Subcutaneous abdominal adipose tissue (tissue), 5 donors: ENCODE measurements around the gene LARGE1.

Source experiments
- H3K27ac ChIP-seq: one replicate; pipeline ENCODE4 v1.7.0; 2013; ENCODE audit warnings: low read depth, mild to moderate bottlenecking, inconsistent platforms, low read length, moderate library complexity
- H3K27me3 ChIP-seq, 5 donors: one replicate each; pipeline ENCODE4 v1.7.0; 2013; ENCODE audit warnings: low read length in 5 of 5, inconsistent platforms in 1 of 5; ENCODE audit not compliant: control insufficient read depth in 5 of 5, insufficient read depth in 4 of 5
- H3K36me3 ChIP-seq, 5 donors: one replicate each; pipeline ENCODE4 v1.7.0; 2013; ENCODE audit warnings: low read length in 5 of 5; ENCODE audit not compliant: control insufficient read depth in 5 of 5, insufficient read depth in 5 of 5
- H3K4me1 ChIP-seq, 5 donors: one replicate each; pipeline ENCODE4 v1.7.0; 2013; ENCODE audit warnings: low read length in 5 of 5, mild to moderate bottlenecking in 3 of 5, moderate library complexity in 1 of 5; ENCODE audit not compliant: control insufficient read depth in 5 of 5, insufficient read depth in 5 of 5
- H3K4me3 ChIP-seq, 5 donors: one replicate each; pipeline ENCODE4 v1.7.0; 2013; ENCODE audit warnings: low read length in 5 of 5, low read depth in 1 of 5
- H3K9ac ChIP-seq, 5 donors: one replicate each; pipeline ENCODE4 v1.7.0; 2013; ENCODE audit warnings: low read length in 5 of 5, mild to moderate bottlenecking in 4 of 5, moderate library complexity in 3 of 5
- H3K9me3 ChIP-seq, 5 donors: one replicate each; pipeline ENCODE4 v1.7.0; 2013; ENCODE audit warnings: low read length in 5 of 5; ENCODE audit not compliant: control insufficient read depth in 5 of 5
- donor health status: healthy.
- donor health status: healthy.
- donor health status: healthy.
- donor health status: healthy.
- donor health status: healthy.

The LARGE1 gene

DNA sequence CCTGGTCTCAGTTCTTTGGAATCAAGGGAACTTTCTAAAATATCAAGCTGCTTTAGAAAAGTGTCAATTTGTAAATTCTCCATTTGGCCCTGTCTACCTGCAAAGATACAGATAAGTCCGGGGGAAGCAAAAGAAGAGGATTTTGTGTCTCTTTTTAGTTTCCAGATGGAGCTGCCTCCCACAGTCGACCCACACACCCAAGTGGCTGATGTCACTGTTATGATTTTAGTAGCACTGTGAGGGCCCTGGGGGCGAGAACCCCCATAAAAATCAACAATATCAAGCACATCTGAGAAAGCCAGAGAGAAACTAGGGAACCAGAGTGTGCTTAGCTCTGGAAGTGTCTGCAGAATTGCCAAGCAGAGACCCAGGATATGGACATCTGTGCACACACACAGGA is 212.7 kb downstream of the LARGE1 start:
- peaks cover 0 to 15% (median 4%) of the 10 kb centered on the region in 5 donors for H3K9me3 ChIP-seq
- no peak overlapping the region for H3K27ac ChIP-seq
- H3K4me1 ChIP-seq = peaks cover 0 to 3% (median 0%) of the 10 kb centered on the region in 5 donors
- no peaks in the 10 kb centered on the region for H3K27me3 ChIP-seq
- H3K4me3 ChIP-seq = no peak overlapping the region
- H3K36me3 ChIP-seq = no peaks in the 10 kb centered on the region
- no peak overlapping the region for H3K9ac ChIP-seq

DNA sequence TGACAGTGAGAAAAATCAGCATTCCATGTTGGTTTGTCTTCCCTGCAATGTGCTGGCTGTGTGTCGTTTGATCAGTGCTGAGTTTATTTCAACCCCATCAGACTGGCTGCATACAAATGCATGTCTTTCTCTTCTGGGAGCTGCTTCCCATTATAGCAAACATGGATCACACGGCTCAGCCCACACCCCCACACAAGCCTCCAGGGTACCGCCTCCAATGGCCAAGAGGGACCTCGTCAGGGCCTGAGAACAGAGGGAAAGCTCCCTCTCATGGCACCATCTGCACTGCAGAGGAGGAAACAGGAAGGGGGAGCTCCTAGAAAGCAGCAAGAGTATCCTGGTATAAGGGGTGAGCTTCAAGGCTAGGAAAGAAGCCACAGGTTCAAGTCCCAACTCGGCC is 214.2 kb downstream of the LARGE1 start:
- Histone ChIP-seq H3K27ac (no peak overlapping the region), H3K27me3 (no peaks in the 10 kb centered on the region), H3K4me3 (no peak overlapping the region), H3K36me3 (no peaks in the 10 kb centered on the region), H3K9ac (no peak overlapping the region), H3K4me1 (peaks cover 0 to 11% (median 0%) of the 10 kb centered on the region in 5 donors), H3K9me3 (peaks cover 0 to 15% (median 4%) of the 10 kb centered on the region in 5 donors)

DNA sequence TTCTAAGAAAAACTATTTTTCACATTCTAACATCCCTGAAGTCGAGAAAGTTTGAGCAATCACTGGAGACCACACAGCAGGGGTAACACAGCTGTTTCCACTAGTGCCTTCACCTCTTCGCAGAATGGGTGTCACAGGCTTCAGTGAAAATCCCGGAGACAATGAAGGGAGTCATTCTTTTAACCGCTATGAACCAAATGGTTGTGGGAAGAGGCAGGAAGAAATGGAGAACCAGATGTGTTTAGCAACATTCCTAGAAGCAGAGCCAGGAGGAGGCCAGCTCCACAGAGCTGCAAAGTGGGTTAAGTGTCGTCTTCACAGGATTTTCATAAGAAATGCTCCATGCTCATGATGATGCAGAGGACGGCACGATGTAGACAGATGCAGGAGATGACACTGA is 221.1 kb downstream of the LARGE1 start:
- Histone ChIP-seq H3K4me1 (peaks cover 0 to 11% (median 8%) of the 10 kb centered on the region in 5 donors), H3K36me3 (peaks cover 0 to 6% (median 0%) of the 10 kb centered on the region in 5 donors)

DNA sequence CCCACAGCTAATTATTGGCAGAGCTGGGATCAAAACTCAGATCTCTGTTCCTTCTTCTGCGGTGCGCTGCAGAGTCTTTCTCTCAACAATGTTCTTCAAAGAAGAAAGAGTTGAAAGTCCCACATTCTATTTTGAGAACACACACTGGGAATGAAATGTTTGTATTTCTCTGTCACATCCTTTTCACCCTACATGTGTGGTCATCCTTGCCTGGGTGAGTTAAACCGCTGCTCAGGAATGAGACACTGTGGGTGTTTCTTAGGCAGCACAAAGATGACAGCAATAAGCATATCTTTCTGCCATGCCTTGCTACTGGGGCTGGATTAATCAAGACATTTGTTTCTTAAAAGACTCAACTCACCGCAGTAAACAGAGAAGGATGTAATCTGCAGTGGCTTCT is 222.6 kb downstream of the LARGE1 start:
- Histone ChIP-seq H3K4me1 (peaks cover 0 to 9% (median 8%) of the 10 kb centered on the region in 5 donors), H3K36me3 (peaks cover 0 to 6% (median 0%) of the 10 kb centered on the region in 5 donors), H3K9me3 (no peaks in the 10 kb centered on the region), H3K9ac (no peak overlapping the region), H3K27ac (no peak overlapping the region), H3K4me3 (no peak overlapping the region), H3K27me3 (no peaks in the 10 kb centered on the region)

More for the DNA sequence above, 221.1 kb downstream of the LARGE1 start:
- no peaks in the 10 kb centered on the region for H3K27me3 ChIP-seq
- no peak overlapping the region for H3K4me3 ChIP-seq
- no peak overlapping the region for H3K9ac ChIP-seq
- H3K27ac ChIP-seq = no peak overlapping the region
- peaks cover 0 to 13% (median 4%) of the 10 kb centered on the region in 5 donors for H3K9me3 ChIP-seq

DNA sequence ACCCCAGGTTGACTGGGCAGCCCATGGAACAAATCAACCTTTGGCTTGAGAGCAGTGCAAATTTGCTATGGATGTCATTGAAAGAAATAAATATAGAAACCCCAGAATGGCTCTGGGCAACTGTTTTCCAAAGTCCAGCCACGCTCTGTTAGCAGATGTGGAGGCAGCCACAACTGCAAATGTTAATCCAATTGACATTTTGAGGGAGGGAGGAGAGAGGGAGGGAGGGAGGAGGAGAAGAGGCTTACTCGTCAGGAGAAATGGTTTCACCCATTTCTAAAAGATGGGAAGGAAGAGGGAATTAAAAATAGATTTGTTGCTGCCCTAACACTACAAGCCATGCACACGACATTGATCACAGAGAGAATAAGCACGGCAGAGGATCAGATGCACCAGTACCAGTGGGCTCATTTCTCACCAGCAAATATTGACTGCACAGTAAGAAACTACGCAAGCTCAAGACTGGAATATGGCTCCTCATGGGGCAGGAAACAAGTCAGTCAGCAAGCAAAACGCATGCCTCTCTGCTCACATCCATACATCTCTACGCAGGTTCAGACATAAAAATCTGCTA is 229.1 kb downstream of the LARGE1 start:
- no peaks in the 10 kb centered on the region for H3K36me3 ChIP-seq
- H3K4me1 ChIP-seq = no peaks in the 10 kb centered on the region
- no peaks in the 10 kb centered on the region for H3K9me3 ChIP-seq
- H3K27ac ChIP-seq = no peak overlapping the region
- H3K9ac ChIP-seq = no peak overlapping the region
- no peak overlapping the region for H3K4me3 ChIP-seq
- H3K27me3 ChIP-seq = no peaks in the 10 kb centered on the region

DNA sequence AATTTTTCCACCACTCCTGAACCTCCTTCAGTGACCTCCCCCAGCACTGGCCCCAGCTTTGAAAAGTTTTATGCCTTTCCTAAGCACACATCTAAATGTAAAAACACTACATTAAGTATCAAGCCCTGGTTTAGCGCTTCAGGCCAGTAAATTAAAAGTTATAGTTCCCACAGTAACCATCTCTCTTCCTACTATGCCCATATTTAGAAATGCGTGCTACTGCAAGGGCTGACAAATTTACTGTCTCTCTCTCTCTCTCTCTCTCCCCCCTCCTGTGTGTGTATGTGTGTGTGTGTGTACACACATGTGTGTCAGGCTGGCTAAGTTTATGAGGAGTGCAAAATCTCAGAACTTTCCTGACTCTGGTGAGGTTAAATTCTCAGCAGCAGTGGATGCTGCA is 231.4 kb downstream of the LARGE1 start:
- H3K9ac ChIP-seq = no peak overlapping the region
- H3K4me3 ChIP-seq = no peak overlapping the region
- H3K36me3 ChIP-seq = no peaks in the 10 kb centered on the region
- H3K9me3 ChIP-seq = no peaks in the 10 kb centered on the region
- H3K4me1 ChIP-seq = no peaks in the 10 kb centered on the region
- no peaks in the 10 kb centered on the region for H3K27me3 ChIP-seq
- H3K27ac ChIP-seq = no peak overlapping the region

DNA sequence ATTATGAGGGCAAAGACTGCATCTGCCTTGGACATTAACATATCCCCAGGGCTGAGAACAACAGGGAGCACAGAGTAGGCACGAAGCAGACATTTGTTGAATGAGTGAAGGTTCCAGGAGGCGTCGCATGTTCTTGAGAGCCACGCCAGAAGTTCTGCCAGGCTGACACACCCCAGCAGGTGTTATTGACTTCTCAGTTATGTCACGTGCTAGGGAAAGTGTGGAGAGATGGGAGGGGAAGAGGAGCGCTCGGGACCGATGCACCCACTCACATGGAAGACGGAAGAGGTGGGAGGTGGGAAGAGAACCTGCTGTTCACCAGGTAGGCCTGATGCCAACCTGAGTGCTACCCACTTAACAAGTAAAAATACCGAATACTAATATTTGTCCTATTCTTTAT is 232.8 kb downstream of the LARGE1 start:
- Histone ChIP-seq H3K4me1 (no peaks in the 10 kb centered on the region), H3K27me3 (no peaks in the 10 kb centered on the region), H3K9me3 (no peaks in the 10 kb centered on the region), H3K36me3 (no peaks in the 10 kb centered on the region), H3K27ac (no peak overlapping the region), H3K4me3 (no peak overlapping the region), H3K9ac (no peak overlapping the region)

DNA sequence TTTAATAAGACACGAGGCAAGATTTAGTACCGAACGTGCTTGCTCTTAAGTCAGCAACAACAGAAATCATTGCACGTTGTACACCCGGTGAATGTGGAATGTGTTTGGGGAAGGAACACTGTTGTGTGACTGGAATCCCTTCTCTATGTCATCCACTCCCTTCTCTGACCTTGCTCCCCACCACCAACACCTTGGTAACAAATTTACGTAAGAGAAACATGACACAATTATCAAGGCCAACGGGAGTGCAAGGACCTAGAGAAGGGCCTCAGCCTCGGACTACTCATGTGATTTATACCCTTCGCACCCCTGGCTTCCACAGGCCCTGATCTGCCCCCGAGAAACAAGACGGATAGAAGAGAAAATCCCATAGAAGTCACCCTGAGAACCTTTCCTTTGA is 236.2 kb downstream of the LARGE1 start:
- Histone ChIP-seq H3K27ac (no peak overlapping the region), H3K9ac (no peak overlapping the region), H3K4me1 (no peaks in the 10 kb centered on the region), H3K4me3 (no peak overlapping the region), H3K27me3 (no peaks in the 10 kb centered on the region), H3K9me3 (no peaks in the 10 kb centered on the region), H3K36me3 (no peaks in the 10 kb centered on the region)

DNA sequence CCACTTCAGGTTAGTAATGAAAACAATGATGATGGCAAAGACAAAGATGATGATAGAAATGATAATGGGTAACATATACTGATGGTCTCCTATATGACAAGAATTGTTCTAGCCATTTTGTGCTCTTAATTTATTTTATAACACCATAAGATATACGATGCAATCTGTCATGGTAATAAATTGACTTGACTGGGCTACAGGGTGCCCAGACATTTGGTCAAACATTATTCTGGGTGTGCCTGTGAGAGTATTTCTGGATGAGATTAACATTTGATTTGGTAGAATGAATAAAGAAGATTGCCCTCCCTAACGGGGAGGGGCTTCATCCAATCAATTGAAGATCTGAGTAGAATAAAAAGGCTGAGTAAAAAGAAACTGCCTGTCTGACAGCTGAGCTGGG is 237.3 kb downstream of the LARGE1 start:
- Histone ChIP-seq H3K4me1 (no peaks in the 10 kb centered on the region), H3K27ac (no peak overlapping the region), H3K9ac (no peak overlapping the region), H3K9me3 (no peaks in the 10 kb centered on the region), H3K27me3 (no peaks in the 10 kb centered on the region), H3K4me3 (no peak overlapping the region), H3K36me3 (no peaks in the 10 kb centered on the region)

DNA sequence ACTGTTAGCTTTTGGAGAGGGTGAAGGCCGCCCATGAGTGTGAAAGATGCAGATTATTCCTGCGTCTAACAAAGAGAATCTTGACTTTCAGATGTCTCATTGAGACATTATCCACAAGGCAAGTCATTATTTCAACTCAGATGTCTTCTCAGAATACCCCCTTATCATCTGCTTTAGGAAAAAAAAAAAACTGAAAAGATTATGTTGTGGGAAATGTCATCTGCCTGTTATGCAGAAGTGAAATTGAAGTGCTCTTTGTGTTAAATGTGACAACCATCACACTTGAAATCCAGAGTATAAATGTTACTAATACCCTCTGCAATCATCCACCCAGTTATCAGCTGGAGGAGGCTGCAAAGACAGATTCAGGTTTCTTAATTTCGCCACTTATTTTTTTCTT is 239.6 kb downstream of the LARGE1 start:
- H3K27ac ChIP-seq = no peak overlapping the region
- H3K9ac ChIP-seq = no peak overlapping the region
- no peaks in the 10 kb centered on the region for H3K36me3 ChIP-seq
- H3K4me1 ChIP-seq = no peaks in the 10 kb centered on the region
- no peak overlapping the region for H3K4me3 ChIP-seq
- no peaks in the 10 kb centered on the region for H3K9me3 ChIP-seq
- H3K27me3 ChIP-seq = no peaks in the 10 kb centered on the region

DNA sequence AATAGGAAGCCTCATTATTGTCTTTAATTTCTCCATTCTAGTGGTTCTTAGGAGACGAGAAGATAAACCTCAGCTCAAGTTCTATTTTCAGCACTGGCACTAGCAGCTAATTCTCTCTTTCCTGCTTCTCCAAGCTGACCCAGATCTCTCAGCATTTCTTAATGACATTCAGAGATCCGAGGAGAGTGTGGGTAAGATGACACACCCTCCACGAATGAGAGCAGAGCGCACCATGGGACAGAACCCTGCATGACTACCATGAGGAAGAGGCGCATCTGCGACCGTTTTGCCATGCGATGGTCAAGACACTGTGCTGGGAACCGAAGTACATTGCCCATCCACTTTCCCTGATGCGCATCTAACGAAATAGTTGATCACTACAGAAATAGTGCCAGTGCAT is 241.8 kb downstream of the LARGE1 start:
- Histone ChIP-seq H3K27me3 (no peaks in the 10 kb centered on the region), H3K36me3 (no peaks in the 10 kb centered on the region), H3K9me3 (no peaks in the 10 kb centered on the region), H3K4me1 (no peaks in the 10 kb centered on the region), H3K4me3 (no peak overlapping the region), H3K9ac (no peak overlapping the region), H3K27ac (no peak overlapping the region)
